Adrenal gland (tissue), 5 donors: ENCODE data around the gene CTTNBP2NL.

Source experiments
- POLR2A ChIP-seq, 2 donors: fragments of 450-650 bp; IDR thresholded peaks; one replicate each; pipeline ENCODE4 v1.6.1; 2017; ENCODE audit warnings: antibody characterized with exemption in 2 of 2, mild to moderate bottlenecking in 2 of 2, moderate library complexity in 1 of 2
- TF ChIP-seq, protein P1 (sequence below), 6 experiments: fragments of 450-650 bp in 4 of 6; fragments of 200-600 bp in 2 of 6; sonication (generic) in 1 of 6; IDR thresholded peaks; 1 replicate in 5 of 6; 2 replicates in 1 of 6; pipeline versions ENCODE4 v1.5.1 to v1.8.0; 2016 to 2021; ENCODE audit warnings: antibody characterized with exemption in 6 of 6, mild to moderate bottlenecking in 2 of 6, moderate library complexity in 1 of 6
- donor health status: DM: no; HTN: no; CAD: no.

DNA sequence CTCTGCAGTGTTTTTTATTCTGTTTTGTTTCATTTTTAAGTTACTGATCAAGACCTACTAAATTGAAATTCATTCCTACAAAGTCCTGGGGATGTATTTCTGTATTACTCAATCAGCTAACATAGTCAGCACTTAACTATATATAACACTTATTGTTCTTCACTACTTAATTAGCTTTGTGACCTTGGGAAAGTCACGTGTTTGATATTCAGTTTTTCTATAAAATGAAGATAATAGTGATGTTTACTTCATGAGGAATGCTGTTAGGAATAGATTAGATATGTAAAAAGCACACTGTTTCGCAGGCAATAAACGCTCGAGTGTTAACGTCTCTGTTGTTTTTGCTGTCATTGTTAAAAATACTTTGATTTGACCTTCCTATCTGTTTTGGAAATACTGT is 44.6 kb downstream of the CTTNBP2NL start:
- TF ChIP-seq, protein P1, sequence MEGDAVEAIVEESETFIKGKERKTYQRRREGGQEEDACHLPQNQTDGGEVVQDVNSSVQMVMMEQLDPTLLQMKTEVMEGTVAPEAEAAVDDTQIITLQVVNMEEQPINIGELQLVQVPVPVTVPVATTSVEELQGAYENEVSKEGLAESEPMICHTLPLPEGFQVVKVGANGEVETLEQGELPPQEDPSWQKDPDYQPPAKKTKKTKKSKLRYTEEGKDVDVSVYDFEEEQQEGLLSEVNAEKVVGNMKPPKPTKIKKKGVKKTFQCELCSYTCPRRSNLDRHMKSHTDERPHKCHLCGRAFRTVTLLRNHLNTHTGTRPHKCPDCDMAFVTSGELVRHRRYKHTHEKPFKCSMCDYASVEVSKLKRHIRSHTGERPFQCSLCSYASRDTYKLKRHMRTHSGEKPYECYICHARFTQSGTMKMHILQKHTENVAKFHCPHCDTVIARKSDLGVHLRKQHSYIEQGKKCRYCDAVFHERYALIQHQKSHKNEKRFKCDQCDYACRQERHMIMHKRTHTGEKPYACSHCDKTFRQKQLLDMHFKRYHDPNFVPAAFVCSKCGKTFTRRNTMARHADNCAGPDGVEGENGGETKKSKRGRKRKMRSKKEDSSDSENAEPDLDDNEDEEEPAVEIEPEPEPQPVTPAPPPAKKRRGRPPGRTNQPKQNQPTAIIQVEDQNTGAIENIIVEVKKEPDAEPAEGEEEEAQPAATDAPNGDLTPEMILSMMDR (IDR thresholded peaks at IDR 0.05): no peak
- no peak for TF ChIP-seq POLR2A (IDR thresholded peaks at IDR 0.05)
